Measurements from ENCODE around the gene AP3B1.
A peak's percentile ranks its signal among the peaks of the same experiment; 100 is the strongest.

AP3B1 gene

DNA sequence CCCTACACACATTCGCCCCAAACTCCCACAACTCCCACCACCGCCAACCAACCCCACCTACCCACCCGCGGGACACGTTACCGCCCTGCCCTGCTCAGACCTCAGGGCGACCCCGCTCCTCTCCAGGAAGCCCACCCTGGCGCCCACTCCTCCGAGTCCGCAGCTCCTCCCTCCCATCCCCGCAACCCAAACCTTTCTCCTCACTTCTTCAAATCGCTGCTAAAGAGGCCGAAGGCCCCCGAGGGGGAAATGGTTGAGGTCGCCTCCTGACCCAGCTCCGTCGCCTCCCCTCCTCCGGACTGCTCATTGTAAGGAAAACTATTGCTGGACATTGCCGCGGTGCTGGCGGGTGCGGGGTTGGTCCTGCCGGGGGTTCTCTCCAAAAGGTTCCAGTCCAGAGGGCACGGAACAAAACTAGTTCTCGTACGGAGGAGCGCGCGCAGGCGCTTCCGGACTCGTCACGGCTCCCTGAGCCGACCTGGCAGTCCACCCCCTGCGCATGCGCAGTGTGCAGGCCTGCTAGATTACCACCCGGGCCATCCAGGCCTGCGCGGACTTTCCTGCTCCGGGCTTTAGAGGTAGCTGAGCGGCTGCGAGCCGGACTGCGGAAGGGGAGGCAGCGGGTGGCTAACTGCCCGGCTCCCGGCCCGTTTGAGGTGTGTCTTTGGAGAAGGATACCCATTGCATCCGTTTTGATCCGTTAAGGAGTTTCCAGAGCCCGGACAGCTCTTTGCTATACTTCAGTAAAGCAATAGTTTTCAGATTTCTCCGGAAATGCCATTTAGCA, at the start of gene AP3B1:
AP3B1 (minus strand) TSS at position 451 of the 787 bp plus-strand sequence; CDS start at position 332, 119 bp downstream.
- peak; percentile 98 for DNase-seq (ENCODE audit: low spot score)

DNA sequence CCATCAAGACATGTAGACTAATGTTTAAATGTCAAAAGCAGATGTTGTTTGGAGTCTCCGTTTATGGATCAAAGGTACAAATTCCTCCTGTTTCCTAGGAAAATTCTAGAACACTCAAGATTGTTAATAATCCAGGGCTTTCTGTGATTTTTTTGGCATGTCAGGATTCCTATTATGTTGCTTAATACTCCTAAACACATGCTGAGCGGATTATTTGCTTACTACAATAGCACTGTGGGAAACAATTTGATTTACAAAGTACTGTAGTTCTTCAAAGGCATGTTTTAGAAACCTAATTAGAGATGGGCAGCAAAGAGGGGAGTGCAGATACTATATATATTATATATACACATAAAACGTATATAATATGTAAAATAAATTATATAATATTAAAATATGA, 46.9 kb upstream of the AP3B1 start:
- no peak for DNase-seq (ENCODE audit: low spot score)

DNA sequence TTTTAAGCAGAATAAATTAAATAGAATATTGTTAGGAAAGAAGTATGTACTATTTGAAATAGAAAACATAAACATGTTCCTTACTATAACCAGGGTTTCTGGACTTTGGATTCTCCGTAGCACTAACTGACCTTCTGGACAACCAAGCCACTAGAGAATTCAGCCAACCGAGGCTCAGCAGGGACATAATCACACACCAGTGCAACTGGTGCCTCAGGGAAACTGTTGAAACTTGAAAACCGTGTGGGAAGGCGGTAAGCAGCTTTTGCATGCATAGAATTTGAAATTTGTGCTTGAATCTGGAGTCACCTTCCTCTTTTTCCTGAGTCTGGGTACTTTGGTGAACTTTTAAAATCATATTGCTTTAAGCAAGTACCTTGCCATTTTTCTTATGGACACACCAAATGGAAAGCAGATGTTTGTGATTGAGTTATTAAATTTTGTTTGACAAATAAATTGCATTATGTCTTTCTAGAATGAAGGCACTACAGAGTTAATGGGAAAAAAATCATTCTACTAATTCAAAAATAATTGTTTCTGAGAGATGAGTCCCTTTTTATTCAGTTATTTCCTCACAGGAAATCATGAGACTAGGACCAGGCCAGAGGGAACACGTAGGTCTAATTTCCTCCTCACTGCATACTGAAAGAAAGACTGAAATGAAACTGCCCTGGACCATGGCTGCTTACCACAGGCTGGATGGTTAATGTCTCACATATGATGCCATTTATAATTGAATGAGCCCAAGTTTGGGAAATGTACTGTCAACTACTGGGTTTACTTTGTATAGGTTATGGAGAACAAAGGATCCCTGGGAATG, 45.3 kb upstream of the AP3B1 start:
- DNase-seq (ENCODE audit: low spot score): no peak

DNA sequence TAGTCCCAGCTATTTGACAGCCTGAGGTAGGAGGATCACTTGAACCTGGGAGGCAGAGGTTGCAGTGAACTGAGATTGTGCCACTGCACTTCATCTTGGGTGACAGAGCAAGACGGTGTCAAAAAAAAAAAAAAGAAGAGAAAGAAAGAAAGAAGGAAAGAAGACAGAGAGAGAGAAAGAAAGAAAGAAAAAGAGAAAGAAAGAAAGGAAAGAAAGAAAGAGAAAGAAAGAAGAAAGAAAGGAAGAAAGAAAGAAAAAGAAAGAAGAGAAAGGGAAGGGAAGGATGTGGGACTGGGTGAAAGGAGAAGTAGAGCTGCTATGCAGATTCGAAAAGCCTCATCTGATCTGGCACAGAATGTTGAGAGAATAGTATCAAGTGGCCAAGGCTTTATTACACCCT, 42.2 kb upstream of the AP3B1 start:
- DNase-seq (ENCODE audit: low spot score): no peak

DNA sequence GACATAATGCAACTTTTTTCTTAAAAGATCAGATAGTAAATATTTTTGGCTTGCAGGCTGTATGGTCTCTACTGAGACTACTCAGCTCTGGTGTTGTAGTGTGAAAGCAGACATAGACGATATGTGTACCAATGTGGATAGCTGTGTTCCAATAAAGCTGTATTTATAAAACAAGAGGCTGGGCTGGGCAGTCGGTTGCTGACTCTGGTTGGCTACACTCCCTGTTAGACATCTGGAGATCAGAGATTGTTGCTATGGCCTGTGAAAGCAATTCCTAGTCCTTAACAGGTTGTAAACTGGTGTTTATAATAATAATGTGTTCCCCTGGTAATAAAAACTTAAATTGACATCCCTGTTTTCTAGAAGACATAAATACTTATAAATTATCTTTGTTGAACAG, 41.5 kb upstream of the AP3B1 start:
- DNase-seq (ENCODE audit: low spot score): no peak

DNA sequence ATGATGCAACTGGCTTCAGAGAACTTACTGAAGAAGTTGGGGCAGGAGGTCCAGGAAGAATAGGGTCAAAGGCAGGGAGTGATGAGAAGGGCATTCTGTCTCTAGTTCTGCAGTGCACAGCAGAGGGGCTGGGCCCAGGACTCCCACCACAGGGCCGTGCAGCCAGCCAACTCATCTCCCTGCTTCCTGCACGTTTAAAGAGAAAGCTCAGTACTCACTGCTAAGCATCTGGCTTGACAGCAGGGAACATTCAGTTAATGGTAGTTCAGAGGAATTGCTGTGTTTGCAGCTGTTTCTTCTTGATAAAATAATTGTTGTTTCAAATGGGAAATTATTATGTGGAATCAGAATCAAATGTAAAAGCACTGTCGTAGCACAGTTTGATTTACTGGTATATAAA, 40.3 kb upstream of the AP3B1 start:
- no peak for DNase-seq (ENCODE audit: low spot score)

DNA sequence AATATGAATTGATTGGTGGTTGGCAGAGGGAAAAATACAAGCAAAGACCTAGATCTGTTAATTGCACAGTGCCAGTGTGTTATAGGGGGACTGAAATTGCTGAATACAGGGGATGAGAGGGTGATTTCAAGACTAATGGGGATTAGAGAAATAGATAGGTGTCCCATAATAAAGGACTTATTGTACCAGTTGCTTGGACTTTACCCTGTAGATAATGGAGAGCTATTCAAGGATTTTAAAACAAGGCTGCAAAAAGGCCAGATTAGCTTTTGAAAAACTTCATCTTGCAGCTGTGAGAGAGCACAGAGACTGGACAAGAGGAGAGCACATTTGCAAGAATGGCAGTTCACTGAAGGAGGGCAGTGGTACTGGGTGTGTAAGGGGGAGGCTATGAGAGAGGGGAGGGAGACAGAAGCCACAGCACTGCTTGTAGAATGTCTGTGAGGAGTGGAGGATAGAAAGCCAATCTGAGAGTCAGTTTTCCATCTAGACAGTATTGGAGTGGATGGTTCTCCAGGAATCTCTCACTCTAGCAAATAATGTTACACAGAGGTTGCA, 37.1 kb upstream of the AP3B1 start:
- DNase-seq (ENCODE audit: low spot score): no peak

- DNase-seq (ENCODE audit: low spot score): no peak
Observed at GRCh38 chr5:78328585-78329173, 34.2 kb upstream of the AP3B1 start.

- no peak for DNase-seq (ENCODE audit: low spot score)
Observed at GRCh38 chr5:78327761-78328510, 33.4 kb upstream of the AP3B1 start.

- no peak for DNase-seq (ENCODE audit: low spot score)
Observed at GRCh38 chr5:78326930-78327329, 32.4 kb upstream of the AP3B1 start.

DNA sequence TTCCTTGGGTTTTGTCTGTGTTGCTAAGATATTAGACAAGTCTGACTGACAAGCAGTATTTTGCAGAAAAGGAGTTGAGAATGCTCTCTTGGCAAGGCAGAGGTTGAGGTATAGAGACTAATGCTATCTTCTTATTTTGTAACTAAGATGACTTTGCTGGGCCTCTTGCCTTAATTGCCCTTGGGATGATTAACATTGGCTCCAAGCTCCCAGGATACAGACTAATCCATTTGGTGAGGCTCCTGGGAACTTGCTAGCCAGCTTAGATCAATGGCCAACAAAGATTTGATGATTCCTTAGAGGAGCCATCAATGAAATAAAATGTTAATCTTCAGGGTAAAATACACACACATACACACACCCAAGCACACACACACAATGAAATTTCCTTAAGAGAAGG, 28.7 kb upstream of the AP3B1 start:
- no peak for DNase-seq (ENCODE audit: low spot score)

DNA sequence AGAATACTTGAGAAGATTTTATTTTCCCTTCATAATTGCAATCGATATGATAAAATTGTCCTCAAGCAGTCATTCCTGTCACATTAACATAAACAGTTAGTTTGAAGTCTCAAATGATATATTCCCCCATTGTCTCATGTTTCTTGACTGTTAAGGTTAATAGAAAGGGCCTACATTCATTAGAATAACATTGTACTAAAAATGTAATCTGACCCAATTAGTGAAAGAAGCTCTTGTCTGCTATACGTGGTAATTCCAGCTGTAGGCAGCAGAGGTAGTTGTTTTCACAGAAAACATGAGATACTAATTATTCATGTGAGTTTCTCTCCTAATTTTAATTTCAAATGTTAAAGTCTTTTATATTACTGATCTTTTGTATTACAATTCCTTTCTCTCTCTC, 25.9 kb upstream of the AP3B1 start:
- peak; percentile 7 for DNase-seq (ENCODE audit: low spot score)

GRCh38 chr5:78318337-78318736, 23.8 kb upstream of the AP3B1 start:
- no peak for DNase-seq (ENCODE audit: low spot score)

- DNase-seq (ENCODE audit: low spot score): no peak
Observed at GRCh38 chr5:78317515-78317914, 23.0 kb upstream of the AP3B1 start.

GRCh38 chr5:78308703-78309102, 14.2 kb upstream of the AP3B1 start:
- DNase-seq (ENCODE audit: low spot score): no peak

DNA sequence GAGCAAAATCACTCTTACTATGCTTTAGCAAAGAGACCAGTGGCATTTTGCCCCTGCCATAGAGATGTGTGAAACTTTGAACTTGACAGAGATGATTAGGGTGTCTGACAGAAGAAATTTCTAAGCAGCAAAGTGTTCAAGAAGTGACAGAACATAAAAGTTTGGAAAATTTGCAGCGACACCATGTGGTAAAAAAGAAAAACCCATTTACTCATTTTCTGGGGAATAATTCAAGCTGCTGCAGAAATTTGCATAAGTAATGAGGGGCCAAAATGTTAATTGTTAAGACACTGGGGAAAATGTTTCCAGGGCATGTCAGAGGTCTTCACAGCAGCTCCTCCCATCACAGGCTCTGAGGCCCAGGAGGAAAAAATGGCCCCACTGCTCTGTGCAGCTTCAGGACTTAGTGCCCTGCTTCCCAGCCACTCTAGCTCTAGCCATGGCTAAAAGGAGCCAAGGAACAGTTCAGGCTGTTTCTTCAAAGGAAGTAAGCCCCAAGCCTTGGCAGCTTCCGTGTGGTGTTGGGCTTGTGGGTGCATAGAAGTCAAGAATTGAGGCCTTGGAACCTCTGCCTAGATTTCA, 6.1 kb upstream of the AP3B1 start:
- no peak for DNase-seq (ENCODE audit: low spot score)

GRCh38 chr5:78295035-78295961, 800 bp upstream of the AP3B1 start:
- DNase-seq (ENCODE audit: low spot score): peak; percentile 10

DNA sequence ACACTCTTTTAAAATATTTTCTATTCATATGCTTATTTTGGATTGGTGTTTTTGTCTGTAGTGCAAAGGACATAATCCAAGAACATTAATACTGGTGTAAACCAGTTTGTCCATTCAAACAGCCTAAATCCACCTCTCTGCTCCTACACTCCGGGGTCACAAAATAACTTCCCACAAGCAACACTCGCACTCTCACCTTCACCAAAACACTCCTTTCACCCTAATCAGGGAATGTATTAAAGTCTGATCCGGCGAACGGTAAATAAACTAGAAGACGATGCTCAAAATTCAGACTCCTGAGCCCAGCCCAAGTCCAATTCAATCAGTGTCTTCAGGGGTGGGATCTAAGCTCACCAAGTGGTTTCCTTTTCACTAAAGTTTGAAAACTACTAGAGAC, 649 bp downstream of the AP3B1 start:
- no peak for DNase-seq (ENCODE audit: low spot score)

- DNase-seq (ENCODE audit: low spot score): no peak
Observed at GRCh38 chr5:78291687-78292086, 2.8 kb downstream of the AP3B1 start.

GRCh38 chr5:78289911-78290310, 4.6 kb downstream of the AP3B1 start:
- no peak for DNase-seq (ENCODE audit: low spot score)

All from AG08396 (cell line).